Cardiac muscle cell (in vitro differentiated cells and primary cell): Measurements from ENCODE around the gene MPEG1. TPM values are rescaled to one million over a fixed set of nuclear protein-coding genes. Genes with fewer than 3 reads are reported as not detected.

Experiments
- DNase-seq, 2 donors: peaks; one replicate each; pipeline versions ENCODE4 v3.0.0 to v3.0.0-alpha.2; 2010 to 2017; ENCODE audit warnings: low read depth in 1 of 2, low spot score in 1 of 2
- H3K27ac ChIP-seq: fragments of 200-600 bp; sonication (generic); 2 replicates; pipeline ENCODE4 v1.5.1; 2016
- H3K27me3 ChIP-seq: fragments of 200-600 bp; sonication (generic); 2 replicates; pipeline ENCODE4 v1.6.0; 2016; ENCODE audit warnings: control low read depth
- H3K36me3 ChIP-seq: fragments of 200-600 bp; sonication (generic); 2 replicates; pipeline ENCODE4 v1.5.1; 2016; ENCODE audit warnings: control low read depth
- H3K4me1 ChIP-seq: fragments of 200-600 bp; sonication (generic); 2 replicates; pipeline ENCODE4 v1.8.1; 2017; ENCODE audit warnings: low read depth, mild to moderate bottlenecking, mixed run types
- H3K4me3 ChIP-seq: fragments of 200-600 bp; sonication (generic); 2 replicates; pipeline ENCODE4 v1.5.1; 2016; ENCODE audit warnings: mild to moderate bottlenecking
- H3K9me3 ChIP-seq: fragments of 200-600 bp; sonication (generic); 2 replicates; pipeline ENCODE4 v1.5.1; 2017; ENCODE audit warnings: low read depth, mild to moderate bottlenecking, control low read depth
- CTCF ChIP-seq: IDR thresholded peaks from 2 replicates; pipeline ENCODE4 v1.5.1; 2012; ENCODE audit warnings: low read depth, mild to moderate bottlenecking, low read length
- polyA plus RNA-seq: library from polyadenylated mRNA; unstranded; fragments of >200 nt; fragmentation: Nextera tagmentation; extraction: Ambion mirVana; gene quantifications from 2 replicates; pipeline ENCODE4 v1.2.1, GENCODE V29; 2016
- total RNA-seq: library from RNA; depleted of rRNA; stranded (reverse); fragments of >200 nt; gene quantifications from 2 replicates; pipeline ENCODE4 v1.2.3, GENCODE V29; 2016

MPEG1 gene
- total and polyA plus RNA-seq, 2 experiments from 2014 or later = not detected

- Histone ChIP-seq H3K27me3 (no peaks in the 10 kb centered on the region), H3K4me3 (no peak overlapping the region), H3K9me3 (no peaks in the 10 kb centered on the region), H3K36me3 (no peaks in the 10 kb centered on the region), H3K4me1 (no peaks in the 10 kb centered on the region), H3K27ac (no peak overlapping the region)
- no peak for TF ChIP-seq CTCF
- DNase-seq = no peak
Measured at GRCh38 chr11:59200423-59200746, 12.3 kb downstream of the MPEG1 start.

- DNase-seq = no peak
- Histone ChIP-seq H3K4me3 (no peak overlapping the region), H3K9me3 (no peaks in the 10 kb centered on the region), H3K36me3 (no peaks in the 10 kb centered on the region), H3K4me1 (no peaks in the 10 kb centered on the region), H3K27me3 (no peaks in the 10 kb centered on the region), H3K27ac (no peak overlapping the region)
- TF ChIP-seq CTCF = no peak
Measured at GRCh38 chr11:59199546-59200422, 12.9 kb downstream of the MPEG1 start.

- no peak overlapping the region for H3K4me3 ChIP-seq
- DNase-seq = no peak
Measured at GRCh38 chr11:59198726-59199125, 14.0 kb downstream of the MPEG1 start.

GRCh38 chr11:59197991-59198390, 14.7 kb downstream of the MPEG1 start:
- H3K27ac ChIP-seq = no peak overlapping the region

More at GRCh38 chr11:59198726-59199125, 14.0 kb downstream of the MPEG1 start:
- Histone ChIP-seq H3K27ac (no peak overlapping the region), H3K4me1 (no peaks in the 10 kb centered on the region), H3K27me3 (no peaks in the 10 kb centered on the region), H3K36me3 (no peaks in the 10 kb centered on the region), H3K9me3 (no peaks in the 10 kb centered on the region)
- TF ChIP-seq CTCF = no peak

GRCh38 chr11:59196777-59197176, 15.9 kb downstream of the MPEG1 start:
- no peaks in the 10 kb centered on the region for H3K27me3 ChIP-seq
- H3K27ac ChIP-seq = no peak overlapping the region
- H3K36me3 ChIP-seq = no peaks in the 10 kb centered on the region

More at GRCh38 chr11:59197991-59198390, 14.7 kb downstream of the MPEG1 start:
- Histone ChIP-seq H3K36me3 (no peaks in the 10 kb centered on the region), H3K4me3 (no peak overlapping the region), H3K27me3 (no peaks in the 10 kb centered on the region), H3K4me1 (no peaks in the 10 kb centered on the region), H3K9me3 (no peaks in the 10 kb centered on the region)
- peak; percentile 13 to 88 for DNase-seq
- no peak for TF ChIP-seq CTCF

More at GRCh38 chr11:59196777-59197176, 15.9 kb downstream of the MPEG1 start:
- TF ChIP-seq CTCF = no peak
- no peak for DNase-seq
- Histone ChIP-seq H3K9me3 (no peaks in the 10 kb centered on the region), H3K4me3 (no peak overlapping the region), H3K4me1 (no peaks in the 10 kb centered on the region)
